NB4 (cell line): Measurements from ENCODE around the gene WRNIP1.

ENCODE experiments used
- DNase-seq: peaks from one replicate; pipeline ENCODE4 v3.0.0; 2010; ENCODE audit warnings: low read depth
- H3K4me3 ChIP-seq: one replicate; pipeline ENCODE4 v1.5.1; 2011; ENCODE audit warnings: mild to moderate bottlenecking, low read depth, low read length, moderate library complexity
- MYC ChIP-seq: IDR thresholded peaks from 2 replicates; pipeline ENCODE4 v1.6.1; 2011; ENCODE audit warnings: low read depth, low read length
- POLR2A ChIP-seq: IDR thresholded peaks from 2 replicates; pipeline ENCODE4 v1.6.1; 2011; ENCODE audit warnings: mild to moderate bottlenecking; ENCODE audit not compliant: insufficient read length; ENCODE audit errors: extremely low read depth
- TF ChIP-seq, protein P1 (sequence below): IDR thresholded peaks from 2 replicates; pipeline ENCODE4 v1.6.1; 2011; ENCODE audit warnings: low read depth, low read length
- TF ChIP-seq, protein P2 (sequence below): IDR thresholded peaks from one replicate; pipeline ENCODE4 v1.5.1; 2012; ENCODE audit warnings: low read depth, low read length

WRNIP1 gene

DNA sequence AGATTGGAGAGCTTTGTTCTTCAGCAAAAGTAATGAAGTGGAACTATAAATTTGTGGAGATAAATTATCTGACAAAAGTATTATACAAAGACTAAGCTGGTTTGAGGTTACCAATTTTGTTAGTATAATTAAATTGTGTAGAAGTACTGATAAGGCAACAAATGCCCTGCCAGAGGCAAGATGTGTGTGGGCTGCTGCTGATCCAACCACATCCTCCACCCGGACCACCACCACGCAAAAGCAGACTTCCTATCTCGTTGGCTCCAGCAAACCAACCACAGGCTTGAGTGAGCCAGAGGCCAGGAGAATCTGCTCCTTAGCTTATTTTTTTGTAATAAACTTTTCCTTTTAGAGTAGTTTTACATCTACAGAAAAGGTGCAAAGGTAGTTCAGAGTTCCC is 13.3 kb upstream of the WRNIP1 start:
- TF ChIP-seq, protein P1, sequence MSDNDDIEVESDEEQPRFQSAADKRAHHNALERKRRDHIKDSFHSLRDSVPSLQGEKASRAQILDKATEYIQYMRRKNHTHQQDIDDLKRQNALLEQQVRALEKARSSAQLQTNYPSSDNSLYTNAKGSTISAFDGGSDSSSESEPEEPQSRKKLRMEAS: no peak
- TF ChIP-seq MYC: no peak
- no peak for TF ChIP-seq POLR2A
- TF ChIP-seq, protein P2, sequence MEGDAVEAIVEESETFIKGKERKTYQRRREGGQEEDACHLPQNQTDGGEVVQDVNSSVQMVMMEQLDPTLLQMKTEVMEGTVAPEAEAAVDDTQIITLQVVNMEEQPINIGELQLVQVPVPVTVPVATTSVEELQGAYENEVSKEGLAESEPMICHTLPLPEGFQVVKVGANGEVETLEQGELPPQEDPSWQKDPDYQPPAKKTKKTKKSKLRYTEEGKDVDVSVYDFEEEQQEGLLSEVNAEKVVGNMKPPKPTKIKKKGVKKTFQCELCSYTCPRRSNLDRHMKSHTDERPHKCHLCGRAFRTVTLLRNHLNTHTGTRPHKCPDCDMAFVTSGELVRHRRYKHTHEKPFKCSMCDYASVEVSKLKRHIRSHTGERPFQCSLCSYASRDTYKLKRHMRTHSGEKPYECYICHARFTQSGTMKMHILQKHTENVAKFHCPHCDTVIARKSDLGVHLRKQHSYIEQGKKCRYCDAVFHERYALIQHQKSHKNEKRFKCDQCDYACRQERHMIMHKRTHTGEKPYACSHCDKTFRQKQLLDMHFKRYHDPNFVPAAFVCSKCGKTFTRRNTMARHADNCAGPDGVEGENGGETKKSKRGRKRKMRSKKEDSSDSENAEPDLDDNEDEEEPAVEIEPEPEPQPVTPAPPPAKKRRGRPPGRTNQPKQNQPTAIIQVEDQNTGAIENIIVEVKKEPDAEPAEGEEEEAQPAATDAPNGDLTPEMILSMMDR: no peak
- peak; percentile 87 for DNase-seq
- no peak overlapping the region for H3K4me3 ChIP-seq

DNA sequence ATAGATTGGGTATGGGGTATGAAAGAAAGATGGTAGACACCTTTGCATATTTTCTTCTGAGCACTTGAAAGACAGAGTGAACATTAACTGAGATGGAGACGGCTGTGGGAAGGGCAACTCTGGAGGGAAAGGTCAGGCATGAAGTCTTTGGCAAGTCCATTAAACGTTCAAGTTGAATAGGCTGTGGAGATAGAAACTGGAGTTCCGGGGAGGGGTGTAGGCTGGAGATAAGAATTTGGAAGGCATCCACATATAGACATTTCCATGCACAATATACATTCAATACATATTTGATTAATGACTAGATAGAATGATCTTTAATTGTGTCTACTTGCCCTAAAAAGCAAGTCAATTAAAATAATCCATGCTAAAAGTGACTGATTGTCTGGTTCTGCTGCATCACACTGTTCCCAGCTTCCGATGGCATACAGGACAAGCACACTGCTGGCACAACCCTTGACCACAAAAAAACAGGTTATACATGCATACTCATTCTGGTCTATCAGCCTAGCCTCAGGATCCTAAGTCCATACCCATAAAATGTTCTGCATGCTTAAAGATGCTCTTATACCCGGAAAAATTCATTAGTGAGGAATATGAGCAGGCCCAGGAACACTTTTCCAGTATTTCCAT is 12.6 kb upstream of the WRNIP1 start:
- no peak for TF ChIP-seq MYC
- TF ChIP-seq, protein P2: no peak
- TF ChIP-seq, protein P1: no peak
- no peak for TF ChIP-seq POLR2A
- no peak overlapping the region for H3K4me3 ChIP-seq
- DNase-seq: no peak

DNA sequence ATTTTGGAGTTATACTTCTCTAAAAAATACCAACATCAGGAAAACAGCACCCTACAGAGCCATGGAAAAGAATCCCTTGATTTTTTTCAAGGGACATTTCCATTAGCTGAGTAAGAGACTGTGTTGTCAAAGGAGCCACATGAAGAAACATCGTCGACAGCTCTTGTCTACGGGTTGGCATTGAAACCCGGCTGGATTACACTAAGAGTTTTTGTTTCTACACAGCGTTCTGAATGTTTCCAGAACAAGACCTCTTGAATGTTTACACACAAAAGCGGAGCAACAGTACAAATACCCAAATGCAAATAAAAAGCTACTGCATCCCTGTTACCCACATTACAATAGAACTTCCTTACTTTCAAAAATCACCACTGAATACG is 12.1 kb upstream of the WRNIP1 start:
- TF ChIP-seq MYC: no peak
- TF ChIP-seq, protein P1: no peak
- TF ChIP-seq POLR2A: no peak
- TF ChIP-seq, protein P2: no peak
- no peak overlapping the region for H3K4me3 ChIP-seq
- no peak for DNase-seq

DNA sequence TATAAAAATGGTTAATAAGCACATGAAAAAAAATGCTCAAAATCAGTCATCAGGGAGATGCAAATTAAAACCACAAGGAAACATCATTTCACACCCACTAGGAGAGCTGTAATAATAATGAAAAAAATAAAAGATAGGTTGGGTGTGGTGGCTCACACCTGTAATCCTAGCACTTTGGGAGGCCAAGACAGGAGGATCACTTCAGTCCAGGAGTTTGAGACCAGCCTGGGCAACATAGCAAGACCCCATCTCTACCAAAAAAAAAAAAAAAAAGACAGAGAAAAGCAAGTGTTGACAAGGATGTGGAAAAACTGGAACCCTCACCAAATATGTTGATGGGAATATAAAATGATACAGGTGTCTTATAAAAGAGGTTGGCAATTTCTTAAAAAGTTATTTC is 11.4 kb upstream of the WRNIP1 start:
- TF ChIP-seq, protein P2: no peak
- no peak overlapping the region for H3K4me3 ChIP-seq
- DNase-seq: no peak

DNA sequence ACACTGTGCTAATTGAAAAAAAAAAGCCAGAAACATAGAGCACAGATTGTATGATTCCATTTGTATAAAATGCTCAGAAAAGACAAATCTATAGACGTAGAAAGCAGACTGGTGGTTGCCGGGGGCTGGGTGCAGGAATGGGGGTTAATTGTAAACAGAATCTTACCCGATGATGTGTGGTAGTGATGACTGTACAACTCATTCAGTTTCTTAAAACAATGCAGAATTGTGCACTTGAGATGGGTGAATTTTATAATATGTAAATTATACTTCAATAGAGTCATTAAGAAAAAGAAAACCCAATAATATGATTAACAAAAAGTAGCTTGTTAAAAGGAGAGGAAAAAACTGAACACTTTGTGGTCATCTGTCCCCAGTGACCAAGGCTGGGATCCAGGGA is 10.8 kb upstream of the WRNIP1 start:
- TF ChIP-seq, protein P1: no peak
- TF ChIP-seq POLR2A (no peak), MYC (no peak)
- TF ChIP-seq, protein P2: no peak
- no peak overlapping the region for H3K4me3 ChIP-seq
- DNase-seq: no peak

DNA sequence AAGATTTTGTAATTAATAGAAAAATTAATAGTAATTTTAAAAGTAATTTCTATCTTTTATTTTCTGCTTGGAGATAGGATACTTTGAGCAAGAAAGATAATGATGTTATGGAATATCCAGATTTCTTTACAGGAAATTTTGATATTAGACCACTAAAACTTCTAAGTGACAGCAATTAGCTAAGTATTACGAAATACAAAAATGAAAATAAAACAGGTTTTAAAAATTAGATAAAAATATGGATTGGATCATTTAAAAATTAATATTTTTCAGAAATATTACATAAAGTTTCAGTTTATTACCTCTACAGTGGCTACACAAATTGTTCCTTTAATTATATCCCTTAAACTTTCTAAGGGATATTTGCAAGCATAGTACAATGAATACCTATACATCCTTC is 10.3 kb upstream of the WRNIP1 start:
- TF ChIP-seq POLR2A: no peak
- TF ChIP-seq, protein P1: no peak
- TF ChIP-seq, protein P2: no peak
- TF ChIP-seq MYC: no peak
- no peak for DNase-seq
- no peak overlapping the region for H3K4me3 ChIP-seq
